Stomach (tissue), 4 donors: ENCODE data around the gene CES4A.

Experiments
- POLR2AphosphoS5 ChIP-seq, 3 donors: sonication (generic); formaldehyde crosslinking; IDR thresholded peaks; one replicate each; pipeline ENCODE4 v1.6.1; 2016; ENCODE audit warnings: antibody characterized with exemption in 3 of 3
- TF ChIP-seq, protein P1 (sequence below), 7 experiments: fragments of 450-650 bp in 4 of 7; fragments of 200-600 bp in 3 of 7; sonication (generic) in 3 of 7; IDR thresholded peaks; one replicate each; pipeline ENCODE4 v1.5.1; 2016 to 2019; ENCODE audit warnings: antibody characterized with exemption in 7 of 7, control low read depth in 2 of 7, mild to moderate bottlenecking in 1 of 7

DNA sequence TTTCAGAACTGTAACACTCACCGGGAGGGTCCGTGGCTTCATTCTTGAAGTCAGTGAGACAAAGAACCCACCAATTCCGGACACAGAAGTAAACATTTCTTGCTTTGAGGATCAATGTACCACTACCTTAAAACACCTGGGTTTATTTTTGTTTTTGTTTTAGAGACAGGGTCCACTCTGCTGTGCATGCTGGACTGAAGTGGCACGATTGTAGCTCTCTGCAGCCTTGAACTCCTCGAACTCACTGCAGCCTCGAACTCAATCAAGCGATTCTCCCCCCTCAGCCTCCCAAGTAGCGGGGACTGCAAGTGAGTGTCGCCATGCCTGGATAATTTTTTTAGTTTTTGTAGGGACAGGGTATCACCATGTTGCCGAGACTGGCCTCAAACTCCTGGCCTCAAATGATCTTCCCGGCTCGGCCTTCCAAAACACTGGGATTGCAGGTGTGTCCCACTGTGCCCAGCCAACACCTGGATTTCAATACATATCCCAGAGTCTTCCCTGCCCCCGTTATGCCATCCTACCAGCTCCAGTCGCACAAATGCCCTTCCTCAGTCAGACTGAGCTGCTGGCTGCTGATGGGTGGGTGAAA lies 13.0 kb upstream of the CES4A start:
- TF ChIP-seq, protein P1, sequence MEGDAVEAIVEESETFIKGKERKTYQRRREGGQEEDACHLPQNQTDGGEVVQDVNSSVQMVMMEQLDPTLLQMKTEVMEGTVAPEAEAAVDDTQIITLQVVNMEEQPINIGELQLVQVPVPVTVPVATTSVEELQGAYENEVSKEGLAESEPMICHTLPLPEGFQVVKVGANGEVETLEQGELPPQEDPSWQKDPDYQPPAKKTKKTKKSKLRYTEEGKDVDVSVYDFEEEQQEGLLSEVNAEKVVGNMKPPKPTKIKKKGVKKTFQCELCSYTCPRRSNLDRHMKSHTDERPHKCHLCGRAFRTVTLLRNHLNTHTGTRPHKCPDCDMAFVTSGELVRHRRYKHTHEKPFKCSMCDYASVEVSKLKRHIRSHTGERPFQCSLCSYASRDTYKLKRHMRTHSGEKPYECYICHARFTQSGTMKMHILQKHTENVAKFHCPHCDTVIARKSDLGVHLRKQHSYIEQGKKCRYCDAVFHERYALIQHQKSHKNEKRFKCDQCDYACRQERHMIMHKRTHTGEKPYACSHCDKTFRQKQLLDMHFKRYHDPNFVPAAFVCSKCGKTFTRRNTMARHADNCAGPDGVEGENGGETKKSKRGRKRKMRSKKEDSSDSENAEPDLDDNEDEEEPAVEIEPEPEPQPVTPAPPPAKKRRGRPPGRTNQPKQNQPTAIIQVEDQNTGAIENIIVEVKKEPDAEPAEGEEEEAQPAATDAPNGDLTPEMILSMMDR (IDR thresholded peaks at IDR 0.05), result no peak
- TF ChIP-seq POLR2AphosphoS5 (IDR thresholded peaks at IDR 0.05), result no peak
